Fibroblast of the conjunctiva (primary cell): ENCODE data around the gene EZH1.

Experiments used
- DNase-seq: peaks from one replicate; pipeline ENCODE4 v3.0.0-alpha.2; 2010; ENCODE audit warnings: low read depth

Gene EZH1

DNA sequence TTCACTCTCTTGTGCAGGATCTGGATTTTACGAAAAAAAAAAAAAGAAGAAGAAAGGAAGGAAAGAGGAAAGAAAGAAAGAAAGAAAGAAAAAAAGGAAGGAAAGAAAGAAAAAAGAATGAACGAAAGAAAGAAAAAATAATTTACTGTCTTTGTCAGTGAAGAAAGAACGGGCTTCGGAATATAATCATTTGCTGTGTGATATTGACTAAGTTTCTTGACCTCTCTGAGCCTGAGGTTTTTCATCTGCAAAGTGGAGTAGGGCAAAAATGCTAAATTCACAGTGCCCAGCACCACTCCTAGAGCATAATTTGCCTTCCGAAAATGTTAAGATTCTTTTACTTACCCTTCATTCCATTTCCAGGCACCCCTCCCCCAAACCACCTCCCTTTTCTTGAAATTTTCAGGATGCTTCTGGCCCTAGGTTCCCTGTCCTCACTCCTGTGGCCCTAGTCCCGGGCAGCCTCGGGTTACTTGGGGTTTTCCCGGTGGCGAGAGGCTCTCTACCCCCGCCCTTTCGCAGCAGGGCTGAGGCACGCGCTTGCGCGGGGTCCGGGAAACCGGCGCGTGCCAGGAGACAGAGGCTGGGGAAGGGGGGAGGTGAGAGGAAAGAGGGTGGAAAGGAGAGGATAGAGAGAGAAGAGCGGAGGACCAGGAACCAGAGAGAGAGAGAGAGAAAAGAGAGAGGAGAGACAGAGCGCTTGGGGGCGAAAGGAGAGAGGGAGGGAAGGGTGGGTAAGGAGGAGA lies 62.7 kb downstream of the EZH1 start, which contains the start of gene CNTNAP1:
Gene CNTNAP1, plus strand, starts transcription at position 556 of the 746 bp plus-strand sequence. CDS start 299 bp downstream, outside the sequence.
- DNase-seq: peak; percentile 46

DNA sequence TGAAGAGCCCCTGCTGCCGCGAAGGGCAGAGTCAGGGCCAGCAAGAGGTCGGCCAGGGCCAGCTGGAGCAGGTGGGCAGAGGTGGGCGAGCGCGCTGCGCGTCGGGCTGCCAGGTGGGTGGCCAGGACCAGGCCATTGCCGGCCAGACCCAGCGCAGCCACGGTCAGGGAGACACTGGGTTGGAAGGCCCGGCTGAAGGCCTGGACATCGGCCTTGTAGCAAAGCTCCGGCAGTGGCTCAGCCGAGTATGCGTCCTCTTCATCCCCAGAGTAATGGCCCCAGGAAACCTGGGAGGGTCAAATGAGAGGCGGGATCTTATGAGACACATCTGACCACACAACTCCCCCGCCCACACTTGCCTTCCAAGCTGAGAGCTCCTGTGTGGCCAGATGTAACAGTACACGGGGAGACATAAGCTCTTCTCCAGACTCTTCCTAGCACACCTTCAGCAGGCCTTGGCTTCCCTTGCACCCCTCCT lies 64.5 kb downstream of the EZH1 start:
- no peak for DNase-seq

DNA sequence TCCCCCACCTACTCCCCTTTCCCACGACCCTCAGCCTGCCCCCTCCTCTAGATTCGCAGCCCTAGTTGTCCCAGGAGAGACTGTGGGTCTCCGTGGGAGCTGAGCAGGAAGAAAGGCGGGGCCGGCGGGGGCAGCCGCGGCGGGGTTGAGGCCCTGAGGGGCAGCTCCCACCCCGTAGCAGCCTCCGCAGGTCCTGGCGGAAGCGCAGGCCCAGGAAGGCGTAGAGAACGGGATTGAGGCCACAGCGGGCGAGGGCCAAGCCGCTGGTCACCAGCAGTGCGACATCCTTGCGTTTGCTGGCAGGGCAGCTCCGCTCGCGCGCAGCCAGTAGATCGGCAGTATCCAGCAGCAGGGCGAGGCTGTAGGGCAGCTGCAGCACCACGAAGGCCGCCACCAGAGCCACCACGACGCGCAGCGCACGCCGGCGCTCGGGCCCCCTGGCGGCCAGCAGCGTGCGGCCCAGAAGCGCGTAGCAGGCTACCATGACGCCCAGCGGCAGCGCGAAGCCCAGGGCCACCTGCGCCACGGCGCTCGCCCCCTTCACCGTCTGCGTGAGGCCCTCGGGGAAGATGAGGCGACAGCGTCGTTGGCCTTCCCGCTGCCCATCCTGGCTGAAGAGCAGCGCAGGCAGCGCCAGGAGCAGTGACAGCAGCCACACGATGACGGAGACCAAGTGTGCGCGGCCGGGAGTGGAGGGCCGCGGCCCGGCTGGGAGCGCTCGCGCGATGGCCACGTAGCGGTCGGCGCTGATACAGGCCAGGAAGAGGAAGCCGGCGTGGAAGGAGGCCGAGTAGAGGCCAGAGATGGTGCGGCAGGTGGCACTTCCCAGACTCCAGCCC lies 65.1 kb downstream of the EZH1 start:
- DNase-seq: peak; percentile 42

DNA sequence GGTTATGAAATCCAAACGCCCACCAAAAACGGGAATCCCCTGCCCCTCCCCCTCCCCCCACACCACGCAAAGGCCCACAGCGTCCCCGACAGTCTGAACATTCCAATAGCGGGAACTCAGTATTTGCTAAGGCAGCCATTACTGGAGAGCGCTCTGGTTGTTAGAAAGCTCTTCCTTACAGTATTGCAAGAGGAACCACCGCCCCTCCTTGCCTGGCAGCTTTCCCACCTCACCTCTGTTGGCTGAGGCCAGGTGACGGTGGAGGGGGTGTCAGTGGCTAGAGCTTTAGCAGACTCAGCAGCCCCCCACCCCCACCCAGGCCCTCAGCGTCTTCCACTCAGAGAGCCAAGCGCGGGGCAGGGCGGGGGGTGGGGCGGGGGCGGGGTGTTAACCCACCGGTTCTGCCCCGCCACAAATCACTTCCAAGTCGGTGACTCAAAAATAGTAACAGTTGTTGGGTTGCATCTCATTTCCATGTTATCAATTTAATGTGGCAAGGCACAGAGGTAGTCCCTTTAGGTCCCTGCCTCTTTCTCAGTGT lies 65.8 kb downstream of the EZH1 start:
- DNase-seq: no peak

DNA sequence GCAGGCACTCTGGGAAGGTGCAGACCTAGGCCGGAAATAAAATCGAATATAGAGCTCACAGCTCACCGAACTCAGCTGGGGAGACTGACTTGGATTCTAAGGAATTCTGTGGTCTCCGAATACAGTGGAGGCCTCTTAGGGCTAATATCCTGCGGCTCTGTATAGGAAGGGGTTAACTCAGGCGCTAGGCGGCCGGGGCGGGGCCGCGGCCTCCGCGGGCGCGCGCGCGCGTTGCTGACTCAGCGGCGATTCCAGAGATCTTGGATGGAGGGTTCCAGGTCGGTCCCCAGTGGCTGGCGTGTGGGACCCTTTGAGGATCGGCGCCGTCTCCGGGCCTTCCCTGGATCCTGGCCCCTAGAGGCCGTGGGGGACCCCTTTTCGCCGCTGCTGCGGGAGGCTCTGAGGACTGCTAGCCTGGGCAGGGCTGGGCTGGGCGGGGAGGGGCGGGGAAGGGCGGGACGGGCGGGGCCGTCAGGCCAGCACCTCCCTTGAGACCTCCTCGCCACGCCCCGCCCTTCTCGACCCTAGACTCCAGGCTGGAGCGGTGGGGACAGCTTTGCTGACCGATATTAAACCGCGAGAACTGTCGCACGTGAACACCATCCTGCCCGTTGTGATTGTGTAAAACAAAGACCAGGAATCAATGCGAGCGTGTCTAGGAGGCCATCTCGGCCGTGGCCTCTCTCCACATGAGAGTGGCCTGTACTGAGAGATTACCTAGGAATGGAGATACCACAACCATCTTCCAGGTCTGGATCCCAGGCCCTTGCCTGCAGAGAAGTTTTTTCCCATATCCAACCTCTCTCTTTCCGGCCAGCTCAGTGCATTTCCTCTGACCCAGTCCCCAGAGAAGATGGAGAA lies 66.7 kb downstream of the EZH1 start:
- DNase-seq: peak; percentile 85

DNA sequence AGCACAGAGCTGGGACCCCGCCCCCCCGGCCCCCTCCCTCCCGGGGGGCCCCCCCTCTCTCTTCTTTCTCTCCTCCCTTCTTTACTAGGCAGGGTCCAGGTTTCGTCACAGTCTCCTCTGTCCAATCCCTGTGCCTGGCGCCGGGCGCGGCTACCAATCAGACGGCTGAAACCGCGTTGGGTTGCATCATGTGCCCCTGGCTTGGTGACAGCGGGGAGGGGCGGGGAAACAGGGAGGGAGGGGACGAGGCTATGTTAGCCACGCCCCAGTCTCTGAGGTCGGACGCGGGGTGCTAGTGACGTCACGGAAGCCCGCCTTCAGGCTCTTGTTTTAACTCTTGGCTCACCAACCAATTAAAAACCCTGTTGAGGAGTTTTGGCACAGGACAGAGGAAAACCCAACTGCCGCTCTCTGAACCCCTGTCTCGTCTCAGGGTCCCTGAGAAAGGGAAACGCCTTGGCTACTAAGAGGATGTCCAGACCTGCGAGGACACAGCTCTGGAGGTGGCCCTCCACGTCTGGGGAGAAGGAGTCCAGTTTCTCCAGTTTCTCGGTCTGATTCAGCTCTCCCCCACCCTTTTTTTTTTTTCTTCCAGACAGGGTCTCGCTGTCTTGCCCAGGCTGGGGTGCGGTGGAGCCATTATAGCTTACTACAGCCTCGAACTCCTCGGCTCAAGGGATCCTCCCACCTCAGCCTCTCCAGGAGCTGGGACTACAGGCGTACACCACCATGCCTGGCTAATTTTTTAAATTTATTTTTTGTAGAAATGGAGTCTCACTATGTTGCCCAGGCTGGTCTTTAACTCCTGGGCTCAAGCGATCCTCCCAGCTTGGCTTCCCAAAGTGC lies 67.6 kb downstream of the EZH1 start:
- DNase-seq: peak; percentile 99

DNA sequence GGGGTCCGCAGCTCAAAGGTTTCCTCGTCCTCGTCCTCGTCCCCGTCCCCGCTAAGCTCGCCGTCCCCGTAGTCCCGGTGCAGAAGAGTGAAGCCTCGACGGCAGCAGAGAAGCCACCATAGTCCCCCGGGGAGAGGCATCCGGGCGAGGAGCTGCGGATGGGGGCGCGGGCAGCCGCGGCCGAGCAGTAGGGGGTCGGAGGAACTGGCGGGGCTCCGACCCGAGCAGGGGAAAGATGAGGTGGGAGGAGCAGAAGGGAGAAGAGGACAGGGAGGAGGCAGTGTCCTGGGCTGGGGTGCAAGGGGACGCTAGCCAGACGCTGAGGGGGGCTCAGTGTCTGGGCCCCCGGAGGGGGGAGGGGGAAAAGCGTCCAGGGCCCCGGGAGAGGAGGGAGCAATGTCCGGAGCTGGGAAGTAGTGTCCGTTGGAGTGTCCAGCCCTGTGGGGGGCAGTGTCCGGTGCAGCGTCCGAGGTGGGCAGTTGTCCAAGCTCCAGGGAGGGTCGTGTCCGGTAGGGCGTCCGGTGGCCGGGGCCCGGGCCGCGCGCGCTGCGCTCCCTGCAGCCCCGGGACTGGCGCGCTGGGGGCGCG lies 68.3 kb downstream of the EZH1 start, which contains the start of gene PLEKHH3:
Gene PLEKHH3, minus strand, starts transcription at position 571 of the 588 bp plus-strand sequence. Its CDS starts 431 bp downstream, at position 140.
- peak; percentile 24 for DNase-seq

DNA sequence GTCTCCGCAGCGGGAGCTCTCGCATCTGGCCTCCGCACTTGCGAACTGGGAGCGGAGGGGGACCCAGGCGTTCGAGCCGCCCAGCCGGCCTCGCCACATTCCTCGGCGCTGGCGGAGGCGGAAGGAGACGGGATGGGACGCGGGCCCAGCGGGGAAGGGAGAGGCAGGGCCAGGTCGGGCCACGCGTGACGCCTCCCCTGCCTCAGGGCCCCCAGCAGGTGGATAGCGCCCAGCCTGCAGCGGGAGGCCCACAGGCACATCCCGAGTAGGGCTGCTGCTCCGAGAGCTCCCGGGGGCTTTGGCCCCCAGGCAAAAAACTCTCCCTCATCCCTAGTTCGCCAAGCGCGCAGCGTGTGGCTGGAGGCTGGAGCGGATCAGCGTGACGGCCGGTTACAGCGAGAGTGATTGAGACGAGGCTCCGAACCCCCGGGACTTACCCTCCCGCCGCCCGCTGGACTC lies 68.8 kb downstream of the EZH1 start:
- DNase-seq: no peak

DNA sequence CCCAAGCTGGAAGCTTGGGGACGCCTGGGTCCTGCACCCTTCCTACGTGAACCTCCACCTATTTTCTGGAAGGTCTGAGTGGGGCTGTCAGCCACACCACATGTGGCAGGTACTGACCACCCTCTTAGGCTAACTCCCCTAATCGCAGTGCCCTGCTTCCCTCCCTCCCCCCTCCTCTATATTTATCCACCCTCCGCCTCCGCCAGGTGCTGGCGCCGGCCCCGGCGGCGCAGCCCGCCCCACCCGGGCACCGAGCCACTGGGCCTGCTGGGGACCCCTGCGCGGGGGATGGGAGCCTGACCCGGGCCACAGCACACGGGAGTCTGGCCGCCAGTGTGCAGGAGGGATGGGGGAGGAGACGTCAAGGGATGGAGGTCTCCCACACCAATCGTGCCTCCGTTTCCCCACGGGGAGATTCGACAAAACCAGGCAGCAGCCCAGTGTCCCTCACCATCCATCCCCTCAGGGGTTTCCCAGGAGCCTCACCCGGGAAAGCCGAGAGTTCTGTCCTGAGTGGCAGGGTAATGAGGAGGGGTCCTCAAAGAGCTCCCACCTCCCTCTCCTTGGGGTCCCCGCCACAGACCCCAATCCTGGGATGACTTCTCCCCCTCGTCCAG lies 69.4 kb downstream of the EZH1 start:
- DNase-seq: no peak

DNA sequence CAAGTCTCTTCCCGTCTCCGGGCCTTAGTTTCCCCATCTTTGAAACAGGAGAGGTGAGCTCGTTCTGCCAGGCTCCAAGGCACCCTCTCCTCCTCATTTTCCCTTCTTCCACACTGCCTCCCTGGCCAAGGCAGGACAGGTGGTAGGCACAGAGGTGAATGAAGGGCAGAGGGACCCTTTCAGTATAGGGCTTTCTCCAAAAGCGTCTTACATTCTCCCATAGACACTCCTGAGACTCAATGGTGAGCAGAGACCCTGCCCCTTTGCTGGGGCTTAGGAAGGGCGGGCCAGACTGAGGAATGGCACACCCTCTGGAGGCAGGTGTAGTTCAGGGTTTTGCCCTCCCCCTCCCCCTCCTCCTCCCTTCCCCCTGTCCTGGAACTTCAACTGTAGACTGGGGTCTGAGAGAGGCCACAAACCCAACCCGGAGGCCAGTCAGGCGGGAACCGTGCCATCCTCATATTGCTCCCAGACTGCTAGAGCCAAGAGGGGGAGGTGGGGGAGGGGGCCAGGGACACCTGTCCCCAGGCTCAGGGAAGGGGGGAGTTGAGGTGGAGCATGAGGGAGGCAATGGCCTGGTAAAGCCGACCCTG lies 70.0 kb downstream of the EZH1 start:
- no peak for DNase-seq

DNA sequence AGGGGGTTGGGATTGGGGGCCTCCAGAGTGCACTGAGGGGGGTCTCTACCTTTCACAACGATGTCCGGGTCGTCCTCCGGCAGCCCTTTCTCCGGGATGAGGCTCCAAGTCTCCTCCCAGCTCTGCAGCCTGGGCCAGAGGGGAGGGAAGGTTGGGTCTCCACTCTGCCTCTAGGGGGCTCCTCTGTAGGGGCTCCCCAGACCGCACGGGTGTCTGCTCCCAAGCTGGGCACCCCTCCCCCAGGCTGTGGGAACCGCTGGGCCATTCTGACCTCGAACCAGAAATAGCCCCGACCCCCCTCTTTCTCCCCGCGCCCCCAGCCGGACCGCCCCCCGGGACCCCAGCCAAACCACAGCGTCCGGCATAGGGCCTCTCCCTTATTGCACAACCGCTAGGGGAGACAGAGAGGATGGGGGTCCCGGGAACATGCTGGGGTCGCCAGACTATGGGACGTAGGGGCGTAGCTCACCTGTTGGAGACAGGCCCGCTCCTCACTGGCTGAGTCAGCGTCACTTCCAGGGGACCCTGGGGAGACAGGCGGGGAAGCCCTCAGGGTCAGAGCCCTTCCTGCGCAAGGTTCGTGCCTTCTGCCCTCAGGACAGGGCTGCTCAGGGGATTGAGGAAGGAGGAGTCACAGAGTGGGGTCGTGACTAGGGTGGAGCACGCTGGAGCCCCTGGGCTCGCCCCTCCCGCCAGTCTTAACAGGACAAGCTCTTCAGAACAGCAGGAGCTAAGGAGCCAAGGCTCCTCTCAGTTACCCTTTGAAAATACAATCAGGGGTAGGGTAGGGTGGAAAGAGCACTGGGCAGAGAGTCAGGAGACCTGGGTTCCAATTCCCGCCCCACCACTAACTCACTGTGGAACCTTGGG lies 70.7 kb downstream of the EZH1 start:
- DNase-seq: peak; percentile 53

DNA sequence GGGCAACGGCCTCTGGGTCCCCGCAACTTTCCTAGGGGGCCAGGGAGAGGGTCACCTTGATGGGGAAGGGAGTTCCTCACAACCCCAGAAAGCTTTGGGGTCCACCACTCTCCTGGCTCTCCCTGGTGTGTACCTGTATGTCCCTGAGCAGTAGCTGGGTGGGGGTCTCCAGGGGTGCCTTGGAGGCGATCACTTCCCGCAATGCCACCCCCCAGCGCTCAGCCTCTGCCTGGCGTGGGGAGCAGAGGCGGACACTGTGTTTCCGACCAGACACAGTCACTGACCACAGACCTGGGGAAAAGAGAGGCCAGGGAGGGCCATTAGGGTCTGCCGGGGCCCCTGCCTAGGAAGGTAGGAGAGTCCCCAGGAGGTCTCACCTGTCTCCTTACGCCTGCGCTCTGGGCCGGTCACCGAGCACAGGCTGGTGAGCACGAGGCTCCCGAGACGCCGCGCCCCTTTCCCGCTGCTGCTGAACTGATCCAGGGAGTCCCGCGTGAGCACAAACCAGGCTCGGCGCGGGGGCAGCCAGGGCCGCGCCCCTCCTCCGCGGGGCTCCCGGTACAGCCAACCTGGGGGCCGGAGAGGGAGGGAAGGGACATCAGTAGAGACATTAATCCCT lies 71.5 kb downstream of the EZH1 start:
- no peak for DNase-seq

DNA sequence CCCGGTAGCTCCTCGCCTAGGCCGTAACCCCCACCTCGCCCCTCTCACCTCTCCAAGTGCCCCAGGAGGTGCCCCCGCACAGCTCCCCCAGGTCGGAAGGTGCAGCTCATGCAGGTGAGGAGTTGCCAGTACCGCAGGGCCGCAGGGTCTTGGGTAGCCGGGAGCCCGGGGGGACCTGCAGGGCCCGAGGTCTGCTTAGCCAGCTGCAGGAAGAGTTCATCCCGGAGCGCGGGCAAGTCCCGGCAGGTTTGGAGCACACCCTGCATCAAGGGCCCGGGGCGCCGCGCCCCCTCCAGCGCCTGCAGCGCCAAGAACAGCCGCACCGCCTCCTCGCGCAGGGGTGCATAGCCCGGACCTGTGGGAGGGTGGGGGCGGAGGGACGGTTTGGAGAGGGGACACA lies 72.8 kb downstream of the EZH1 start:
- no peak for DNase-seq

DNA sequence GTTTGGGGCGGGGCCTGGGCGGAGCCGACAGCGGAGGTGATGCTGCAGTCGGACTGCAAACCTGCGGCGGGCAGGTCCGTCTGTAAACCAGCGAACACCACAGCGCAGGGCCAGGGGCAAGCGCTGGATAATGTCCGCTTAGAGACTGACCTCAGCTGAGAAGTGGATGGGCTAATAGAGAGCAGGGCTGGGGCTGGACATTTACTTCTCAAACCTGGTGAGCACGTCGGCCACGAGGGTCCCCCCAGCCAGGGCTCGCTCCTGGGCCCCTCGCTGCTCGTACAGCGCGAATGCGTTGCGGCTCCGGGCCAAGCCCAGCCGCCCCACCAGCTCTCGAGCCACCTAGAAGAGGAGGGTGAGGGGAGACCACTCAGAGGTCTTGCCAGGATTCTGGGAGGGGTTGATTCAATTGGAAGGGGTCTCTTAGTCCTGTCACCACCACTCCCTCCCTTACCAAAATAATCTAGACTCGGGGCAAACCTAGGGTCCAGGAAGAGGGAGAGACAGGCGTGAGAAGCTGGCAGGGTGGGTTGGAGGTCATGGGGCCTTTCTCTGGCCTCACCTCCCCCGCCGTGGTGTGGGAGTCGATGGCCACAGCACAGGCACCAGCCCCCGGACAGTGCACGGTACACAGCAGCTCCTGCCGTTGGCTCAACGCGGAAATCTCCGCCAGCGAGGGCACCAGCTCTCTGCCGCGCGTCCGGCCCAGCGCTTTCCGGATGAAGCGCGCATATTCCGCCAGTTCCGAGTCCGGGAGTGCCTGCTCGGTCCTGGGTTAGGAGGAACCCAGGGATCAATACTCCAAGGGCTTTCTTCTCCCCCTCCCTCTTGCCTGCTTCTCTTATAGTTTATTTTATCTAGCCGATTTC lies 73.8 kb downstream of the EZH1 start:
- DNase-seq: no peak

DNA sequence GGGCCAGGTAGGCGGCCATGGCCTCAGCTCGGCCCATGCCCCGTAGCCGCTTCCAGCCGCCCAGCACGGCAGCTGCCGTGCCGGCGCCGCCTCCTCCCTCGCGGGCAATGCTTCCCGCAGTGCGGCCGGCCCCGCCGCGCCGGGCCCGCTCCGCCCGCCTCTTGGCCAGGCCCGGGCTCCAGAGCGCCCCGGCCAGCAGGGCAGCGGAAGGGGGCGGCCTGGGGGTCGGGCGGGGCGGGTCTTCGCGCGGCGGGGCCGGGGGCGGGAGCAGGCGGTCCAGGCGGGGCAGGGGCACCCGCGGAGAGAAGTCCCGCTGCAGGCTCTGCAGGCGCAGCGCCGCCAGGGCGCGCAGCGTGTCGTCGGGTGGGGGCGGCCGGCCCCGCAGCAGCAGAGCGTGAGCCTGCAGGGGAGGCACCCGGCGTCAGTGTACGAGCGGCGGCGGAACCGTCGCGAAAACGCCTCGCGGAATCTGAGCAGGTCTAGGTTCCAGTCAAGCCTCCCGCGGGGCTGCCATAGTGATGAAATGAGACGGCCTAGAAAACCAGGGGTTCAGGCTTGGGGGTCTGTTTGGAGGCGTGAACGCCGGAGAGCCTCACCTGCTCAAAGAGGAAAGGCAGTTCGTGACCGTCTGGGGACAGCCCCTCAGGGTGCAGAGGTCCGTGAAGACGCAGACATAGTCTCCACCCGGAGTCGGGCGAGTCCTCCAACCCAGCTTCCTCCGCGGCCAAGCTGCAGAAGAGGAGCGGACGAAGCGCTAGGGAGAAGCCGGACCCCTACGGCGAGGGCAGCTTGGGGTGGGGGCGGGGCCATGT lies 74.7 kb downstream of the EZH1 start:
- DNase-seq: no peak

DNA sequence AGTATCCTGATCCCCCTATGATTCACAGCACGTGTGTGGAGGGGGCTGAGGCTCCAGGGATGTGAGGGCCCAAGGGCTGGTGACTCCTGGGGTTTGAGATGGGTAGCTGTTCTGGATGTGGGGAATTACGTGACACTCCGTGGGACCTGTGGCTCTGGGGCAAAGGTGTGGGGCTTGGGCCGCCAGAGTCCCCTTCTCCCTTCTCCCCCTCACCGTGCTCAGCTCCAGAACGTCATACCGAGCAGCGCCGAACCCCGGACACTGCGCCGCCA lies 75.2 kb downstream of the EZH1 start:
- no peak for DNase-seq
